Neural cell (in vitro differentiated cells): ENCODE measurements around the gene HES6.

ENCODE experiments used
- CTCF ChIP-seq: fragments of 450-650 bp; IDR thresholded peaks from 2 replicates; pipeline ENCODE4 v1.5.1; 2014; ENCODE audit warnings: antibody characterized with exemption, mild to moderate bottlenecking, moderate library complexity; ENCODE audit not compliant: poor library complexity, severe bottlenecking
- EP300 ChIP-seq: fragments of 450-650 bp; conservative IDR thresholded peaks from 2 replicates; pipeline ENCODE4 v1.6.1; 2014; ENCODE audit warnings: antibody characterized with exemption, mild to moderate bottlenecking, moderate library complexity; ENCODE audit not compliant: poor library complexity, severe bottlenecking
- EZH2 ChIP-seq: fragments of 200-600, 300-800 bp; shearing (Covaris generic), sonication (generic); IDR thresholded peaks from 2 replicates; pipeline ENCODE4 v1.6.1; 2014; ENCODE audit warnings: antibody characterized with exemption, low read length, borderline replicate concordance, mild to moderate bottlenecking; ENCODE audit not compliant: insufficient read depth, poor library complexity, severe bottlenecking
- POLR2AphosphoS5 ChIP-seq: IDR thresholded peaks from 2 replicates; pipeline ENCODE4 v1.6.1; 2012
- REST ChIP-seq: IDR thresholded peaks from 2 replicates; pipeline ENCODE4 v1.6.1; 2012; ENCODE audit warnings: borderline replicate concordance

- no peak for TF ChIP-seq EZH2
- TF ChIP-seq CTCF, result no peak
- no peak for TF ChIP-seq EP300
- no peak for TF ChIP-seq POLR2AphosphoS5
- no peak for TF ChIP-seq REST
These were observed 12.2 kb downstream of the HES6 start for GRCh38 chr2:238227587-238228032.
